HG03064 (cell line): Measurements from ENCODE around the gene MEGF11.

Experiments used
- ATAC-seq: cut with Tn5 transposase; IDR thresholded peaks from one replicate; pipeline ENCODE4 v1.9.1; 2021; ENCODE audit warnings: low read depth; ENCODE audit not compliant: unreplicated experiment

The MEGF11 gene

DNA sequence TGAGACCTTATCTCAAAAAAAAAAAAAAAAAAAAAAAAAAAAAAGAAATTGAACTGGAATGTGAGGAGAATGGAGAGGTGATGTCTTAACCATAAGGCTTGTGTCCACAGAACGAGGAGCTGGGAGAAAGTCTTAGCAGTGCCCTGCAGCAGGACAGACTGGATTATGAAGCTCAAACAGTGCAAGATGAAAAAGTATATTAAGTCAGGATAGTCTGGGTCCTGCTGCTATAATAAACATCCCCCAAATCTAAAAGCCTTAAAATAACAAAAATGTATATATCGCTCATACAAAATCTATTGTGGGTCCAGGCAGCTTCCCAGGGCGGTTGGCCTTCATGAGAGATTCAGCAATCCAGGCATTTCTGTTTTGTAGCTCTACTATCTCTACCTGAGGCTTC, 208.7 kb downstream of the MEGF11 start:
- no peak for ATAC-seq

DNA sequence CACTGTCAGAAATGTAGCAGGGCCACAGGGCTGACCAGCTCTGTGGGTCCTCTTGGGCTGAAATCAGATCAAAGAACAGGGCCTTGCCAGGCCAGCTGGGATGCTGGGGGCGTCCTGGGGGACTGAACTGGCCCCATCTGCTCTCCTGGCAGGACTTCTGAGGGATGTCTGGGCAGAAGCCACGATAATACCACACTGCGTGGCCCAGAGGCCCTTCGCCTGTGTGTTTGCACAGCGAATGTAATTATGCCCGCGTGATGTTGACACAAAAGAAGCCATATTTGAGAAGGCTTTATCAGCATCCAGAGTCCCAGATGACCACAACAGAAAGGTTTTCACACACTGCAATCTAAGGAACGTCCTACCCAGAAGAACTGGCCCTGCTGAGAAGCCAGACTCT, 210.3 kb downstream of the MEGF11 start:
- ATAC-seq = no peak

DNA sequence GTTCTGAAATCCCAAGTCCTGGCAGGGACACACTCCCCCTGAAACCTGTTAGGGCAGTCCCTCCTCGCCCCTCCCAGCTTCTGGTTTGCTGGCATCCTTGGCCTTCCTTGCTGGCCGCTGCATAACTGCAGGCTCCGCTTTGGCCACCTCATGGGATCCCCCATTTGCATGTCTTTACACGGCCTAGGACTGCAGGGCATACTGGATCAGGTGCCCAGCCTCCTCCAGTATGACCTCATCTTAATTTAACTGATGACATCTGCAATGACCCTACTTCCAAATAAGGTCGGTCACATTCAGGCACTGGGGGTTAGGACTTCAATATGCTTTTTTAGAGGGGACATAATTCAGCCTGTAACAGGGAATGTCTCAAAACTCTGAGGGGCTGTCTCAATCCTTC, 210.9 kb downstream of the MEGF11 start:
- no peak for ATAC-seq

DNA sequence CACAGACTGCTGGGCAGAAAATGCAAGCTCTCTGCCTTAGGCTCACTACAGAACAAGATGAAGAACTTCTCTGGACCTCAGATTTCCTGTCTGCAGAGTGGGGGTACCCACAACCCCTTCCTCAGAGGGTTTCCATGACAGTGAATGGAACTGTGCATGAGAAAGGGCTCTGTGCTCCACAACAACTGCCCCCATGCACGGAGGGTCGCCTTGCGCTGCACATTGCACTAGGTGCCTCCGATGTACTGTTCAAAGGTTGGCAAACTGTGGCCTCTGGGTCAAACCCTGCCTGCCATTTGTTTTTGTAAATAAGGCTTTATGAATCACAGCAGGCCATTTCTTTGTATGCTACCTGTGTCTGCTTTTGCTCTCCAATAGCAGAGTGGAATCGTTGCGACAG, 212.3 kb downstream of the MEGF11 start:
- no peak for ATAC-seq

DNA sequence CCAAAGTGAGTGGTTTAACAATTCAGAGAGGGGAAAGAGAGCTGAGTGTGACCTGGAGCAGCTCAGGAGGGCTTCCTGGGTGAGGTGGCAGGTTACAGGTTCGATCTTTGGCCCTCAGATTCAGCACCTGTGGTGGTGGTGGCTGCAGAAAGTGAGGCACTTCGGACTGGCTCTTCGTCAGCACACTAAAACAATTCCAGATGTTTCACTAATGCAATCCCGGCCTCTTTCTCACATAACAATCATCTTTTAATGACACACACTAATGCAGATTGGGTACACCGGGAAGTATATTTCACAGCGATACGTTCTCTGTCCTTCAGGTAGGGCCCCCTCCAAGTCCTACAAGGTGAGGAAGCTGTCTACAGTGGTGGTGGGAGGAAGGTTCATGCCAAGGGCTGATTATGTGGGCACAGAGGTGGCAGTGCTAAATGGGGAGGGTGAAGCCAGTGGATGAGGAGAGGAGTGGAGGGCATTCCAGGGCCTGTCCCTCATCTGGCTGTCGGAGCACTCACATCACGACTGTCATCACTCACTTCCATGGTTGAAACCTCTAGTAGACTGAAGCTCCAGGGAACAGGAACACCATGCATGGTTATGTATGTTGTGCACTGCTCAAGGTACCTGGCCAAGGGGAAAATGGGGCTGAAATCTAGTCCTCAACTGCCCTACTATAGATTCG, 213.2 kb downstream of the MEGF11 start:
- no peak for ATAC-seq

DNA sequence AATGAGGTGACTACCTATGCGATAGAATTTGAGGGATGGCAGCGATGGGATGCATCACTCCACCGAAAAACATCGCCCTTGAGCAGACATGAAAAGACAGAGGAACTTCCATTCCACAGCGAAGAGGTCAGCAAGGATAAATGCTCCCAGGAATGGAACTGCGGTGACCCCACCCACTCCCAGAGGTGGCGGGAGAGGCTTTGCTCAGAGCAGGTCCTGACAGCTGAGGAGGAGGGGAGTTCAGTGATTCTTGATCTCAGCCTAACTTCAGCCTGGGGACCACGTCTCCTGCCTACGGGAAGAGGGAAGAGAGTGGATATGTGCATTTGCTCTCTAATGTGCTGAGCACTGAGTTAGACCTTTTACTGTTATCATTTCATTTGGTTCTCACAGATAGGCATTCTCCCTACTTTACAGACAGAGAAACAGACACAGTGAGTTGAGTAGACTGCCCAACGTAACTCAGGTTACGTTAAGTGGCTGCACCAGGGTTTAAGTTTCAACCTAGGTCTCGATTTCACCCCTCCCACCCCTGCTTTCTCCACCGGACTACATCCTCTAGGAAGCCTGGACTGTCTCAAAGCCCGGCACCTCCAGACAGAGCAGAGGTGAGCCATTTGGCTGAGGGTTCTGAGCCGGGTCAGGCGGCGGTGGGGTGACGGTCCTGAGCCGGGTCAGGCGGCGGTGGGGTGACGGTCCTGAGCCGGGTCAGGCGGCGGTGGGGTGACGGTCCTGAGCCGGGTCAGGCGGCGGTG, 214.3 kb downstream of the MEGF11 start:
- no peak for ATAC-seq

DNA sequence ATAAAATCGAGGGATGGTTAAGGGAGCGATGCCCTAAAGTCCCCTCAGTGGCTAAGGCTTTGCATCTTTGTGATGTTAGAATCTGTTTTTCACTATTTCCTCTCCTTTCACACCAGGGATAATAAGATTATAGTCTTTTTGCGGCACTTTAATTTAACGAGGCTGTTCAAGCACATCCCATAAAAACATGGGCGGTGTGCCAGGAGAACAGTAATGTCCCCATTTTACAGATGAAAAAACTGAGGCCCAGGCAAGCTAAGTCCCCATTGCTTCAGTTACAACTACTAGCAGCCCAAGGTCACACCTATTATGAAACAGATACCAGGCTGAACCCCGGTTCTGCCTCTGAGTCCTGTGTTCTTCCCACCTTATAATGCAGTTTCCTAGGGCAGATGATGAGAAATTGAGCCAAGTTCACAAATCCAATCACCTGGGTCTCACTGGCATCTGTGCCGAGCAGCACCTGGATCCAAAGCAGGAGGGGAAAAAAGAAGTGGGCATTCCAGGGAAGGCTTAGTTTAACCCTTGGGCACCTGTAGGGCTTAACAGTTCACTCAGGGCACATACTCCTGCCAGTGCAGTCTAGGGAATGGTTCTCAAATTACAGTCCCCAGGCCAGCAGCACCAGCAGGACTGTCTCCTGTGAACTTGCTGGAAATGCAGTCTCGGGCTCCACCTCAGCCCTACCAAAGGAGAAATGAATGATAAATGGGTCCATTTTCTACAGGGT, 215.0 kb downstream of the MEGF11 start:
- no peak for ATAC-seq

DNA sequence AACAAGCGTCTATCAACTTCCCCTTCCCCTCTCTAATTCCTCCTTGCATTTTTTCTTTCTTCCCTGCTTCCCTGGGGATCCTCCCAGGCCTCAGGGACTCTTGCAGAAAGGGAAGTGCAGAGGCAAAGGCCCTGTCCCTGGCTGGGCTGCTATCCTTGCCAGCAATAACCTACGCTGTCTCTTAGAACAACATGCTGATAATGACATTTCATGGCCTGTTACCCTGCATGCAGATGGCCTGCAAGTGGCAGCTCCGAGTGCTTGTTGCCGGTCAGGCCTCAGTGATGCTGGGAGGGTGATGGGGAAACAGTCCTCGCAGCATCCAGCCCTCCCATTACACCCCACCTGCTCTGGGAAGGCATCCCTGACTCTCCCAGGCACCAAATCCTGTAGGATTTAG, 216.7 kb downstream of the MEGF11 start:
- no peak for ATAC-seq

DNA sequence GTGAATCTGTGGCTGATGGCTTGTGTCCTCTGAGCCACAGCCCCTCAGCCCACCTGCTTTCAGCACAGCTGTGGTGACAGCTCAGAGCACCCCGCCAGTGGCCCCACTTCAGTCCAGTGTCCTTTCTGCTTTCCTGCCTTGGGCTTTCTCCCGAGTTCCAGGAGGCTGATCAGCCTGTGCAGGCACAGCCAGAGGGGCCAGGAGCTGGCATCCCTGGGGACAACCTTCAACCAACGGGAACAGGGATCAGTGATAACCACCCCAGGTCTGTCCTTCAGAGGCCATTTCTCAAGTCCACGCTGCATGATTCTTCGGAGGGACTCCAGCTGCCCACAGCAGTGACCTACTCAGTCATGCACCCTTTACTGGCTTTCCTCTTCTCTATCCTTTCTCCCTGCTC, 217.6 kb downstream of the MEGF11 start:
- no peak for ATAC-seq

DNA sequence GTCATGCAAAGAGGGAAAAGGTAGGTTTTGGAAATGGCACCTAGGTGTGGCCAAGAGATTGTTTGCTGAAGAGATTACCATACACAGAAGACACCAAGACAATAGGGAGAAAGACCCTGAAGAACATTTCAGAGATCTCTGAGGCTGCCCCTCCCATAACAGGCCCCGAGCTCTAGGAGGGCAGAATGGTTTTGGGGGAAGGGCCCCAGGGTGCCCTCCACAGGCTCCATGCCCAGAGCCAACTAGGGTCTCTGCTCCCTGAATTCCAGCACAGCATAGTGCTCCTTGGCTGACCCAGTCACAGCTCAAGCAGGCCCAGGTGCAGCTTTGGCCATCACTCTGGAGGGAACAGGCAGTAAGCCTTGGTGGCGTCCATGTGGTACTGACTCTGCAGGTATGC, 220.4 kb downstream of the MEGF11 start:
- no peak for ATAC-seq

DNA sequence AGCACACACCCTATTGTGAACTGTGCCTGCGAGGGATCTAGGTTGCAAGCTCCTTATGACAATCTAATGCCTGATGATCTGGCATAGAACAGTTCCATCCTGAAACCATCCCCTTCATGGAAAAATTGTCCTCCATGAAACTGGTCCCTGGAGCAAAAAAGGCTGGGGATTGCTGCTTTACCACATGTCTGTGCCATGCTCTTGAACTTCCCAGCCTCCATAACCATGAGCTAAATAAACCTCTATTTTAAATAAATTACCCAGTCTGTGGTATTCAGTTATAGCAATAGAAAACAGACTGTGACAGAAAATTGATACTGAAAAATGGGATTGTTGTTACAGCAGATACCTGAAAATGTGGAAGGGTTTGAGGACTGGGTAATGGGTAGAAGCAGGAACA, 221.5 kb downstream of the MEGF11 start:
- ATAC-seq = no peak

DNA sequence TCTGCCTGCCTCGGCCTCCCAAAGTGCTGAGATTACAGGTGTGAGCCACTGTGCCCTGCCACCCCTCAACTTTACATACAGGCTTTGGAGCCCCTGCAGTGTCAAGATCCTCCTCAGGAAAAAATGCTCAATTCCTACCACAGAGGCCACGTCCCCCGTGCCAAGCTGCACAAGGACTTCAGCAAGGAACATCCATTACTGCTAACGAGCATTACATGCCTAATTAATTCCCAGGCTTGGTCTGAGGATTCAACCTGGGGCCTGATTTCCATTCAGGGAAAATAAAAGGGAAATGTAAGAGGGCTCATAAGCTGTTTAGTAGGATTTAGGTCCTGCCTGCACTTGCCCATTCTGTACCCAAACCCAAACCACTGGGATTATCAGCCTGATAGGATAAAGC, 222.9 kb downstream of the MEGF11 start:
- ATAC-seq = no peak

DNA sequence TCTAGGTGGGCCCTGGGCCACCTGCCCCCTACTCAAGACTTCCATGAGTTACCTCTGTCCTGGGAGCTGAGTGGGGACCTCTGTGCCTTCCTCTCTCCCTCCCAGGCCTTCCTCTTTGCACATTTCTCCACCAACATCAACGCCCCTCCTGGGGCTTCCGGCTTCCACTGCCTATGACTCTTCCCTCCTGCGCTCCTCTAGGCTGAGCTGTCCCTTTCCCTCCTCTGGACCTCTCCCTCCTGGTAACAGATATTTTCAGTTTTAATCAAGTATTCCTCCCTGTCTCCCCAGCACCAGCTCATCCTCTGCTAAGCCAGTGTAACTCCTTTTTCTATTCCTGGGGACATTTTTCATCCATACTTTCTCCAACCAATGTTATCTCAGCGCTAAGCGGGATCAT, 223.9 kb downstream of the MEGF11 start:
- ATAC-seq = no peak

DNA sequence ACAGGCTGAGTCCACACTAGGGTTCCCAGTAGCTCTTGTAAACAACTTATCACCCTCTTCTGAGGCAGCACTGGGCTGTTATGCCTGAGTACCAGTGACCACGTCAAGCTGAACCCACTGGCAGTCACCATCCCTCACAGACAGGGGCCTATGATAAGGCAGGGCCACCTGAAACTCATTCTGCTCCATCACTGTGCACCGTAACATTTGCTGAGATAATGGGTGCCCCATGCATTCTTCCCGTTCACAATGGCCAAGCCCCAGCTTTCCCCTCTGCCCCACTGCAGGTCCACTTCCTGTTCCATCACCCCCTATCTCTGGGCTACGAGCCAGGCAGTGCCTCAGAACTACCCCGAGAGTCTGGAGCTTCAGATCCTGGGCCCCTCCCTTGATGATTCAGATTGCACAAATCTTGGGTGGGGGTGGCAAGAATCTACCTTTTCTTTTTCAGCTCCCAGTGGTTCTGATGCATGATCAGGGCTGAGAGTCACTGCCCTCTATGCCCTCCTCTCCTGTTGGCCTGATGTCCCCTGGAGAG, 226.2 kb downstream of the MEGF11 start:
- ATAC-seq = no peak

DNA sequence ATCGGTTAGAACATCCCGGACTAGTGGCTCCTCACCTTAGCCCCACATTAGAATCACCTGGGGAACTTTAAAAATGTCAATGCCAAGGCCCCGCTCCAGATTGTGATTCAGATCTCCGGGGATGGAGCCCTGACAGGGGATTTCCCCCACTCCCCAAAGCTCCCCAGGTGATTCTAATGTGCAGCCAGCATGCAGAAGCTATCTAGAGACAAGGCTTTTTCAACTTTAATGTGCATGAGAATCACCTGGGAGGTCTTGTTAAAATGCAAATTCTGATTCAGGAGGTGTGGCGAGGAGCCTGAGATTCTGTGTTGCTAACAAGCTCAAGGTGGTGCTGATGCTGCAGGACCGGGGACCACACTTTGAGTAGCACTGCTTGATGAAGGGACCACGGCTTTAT, 227.6 kb downstream of the MEGF11 start:
- no peak for ATAC-seq

DNA sequence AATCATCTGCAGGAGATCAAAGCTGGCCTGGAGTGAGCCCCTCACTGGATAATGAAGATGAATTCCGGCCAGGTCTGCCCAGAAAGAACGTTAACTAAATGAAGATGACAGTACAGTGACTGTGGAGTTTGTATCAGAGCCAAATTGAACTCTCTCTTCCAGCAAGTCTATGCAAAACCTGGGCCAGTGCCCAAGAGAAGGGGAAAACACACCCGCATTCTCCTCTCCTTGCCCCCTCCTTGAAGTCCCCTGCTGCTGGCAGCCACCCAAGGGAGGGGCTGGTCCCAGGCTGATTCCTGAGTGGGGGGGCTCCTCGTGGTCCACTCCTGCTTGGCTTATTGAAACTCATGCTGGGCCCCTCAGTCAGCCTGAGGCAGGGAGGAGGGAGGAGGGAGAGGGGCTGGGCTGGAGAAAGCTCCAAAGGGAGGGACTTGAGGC, 228.5 kb downstream of the MEGF11 start:
- ATAC-seq = no peak

DNA sequence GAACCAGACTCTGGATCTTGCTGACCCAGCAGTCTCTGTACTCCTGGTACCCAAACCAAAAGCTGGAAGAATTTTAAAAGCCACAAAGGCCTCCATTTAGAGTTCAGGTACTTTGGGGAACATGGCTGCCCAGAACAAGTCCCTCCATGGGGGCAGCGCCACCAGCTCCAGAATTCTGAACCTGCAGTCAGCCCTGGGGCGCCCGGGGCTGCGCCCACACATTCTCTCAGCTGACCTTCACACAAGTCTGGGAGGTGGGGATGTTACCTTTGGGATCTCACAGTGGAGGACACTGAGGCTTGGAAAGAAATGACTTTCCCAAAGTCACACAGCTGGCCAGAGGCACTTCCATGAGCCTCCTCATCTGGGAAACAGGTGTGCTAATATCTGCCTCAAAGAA, 229.4 kb downstream of the MEGF11 start:
- ATAC-seq = no peak

DNA sequence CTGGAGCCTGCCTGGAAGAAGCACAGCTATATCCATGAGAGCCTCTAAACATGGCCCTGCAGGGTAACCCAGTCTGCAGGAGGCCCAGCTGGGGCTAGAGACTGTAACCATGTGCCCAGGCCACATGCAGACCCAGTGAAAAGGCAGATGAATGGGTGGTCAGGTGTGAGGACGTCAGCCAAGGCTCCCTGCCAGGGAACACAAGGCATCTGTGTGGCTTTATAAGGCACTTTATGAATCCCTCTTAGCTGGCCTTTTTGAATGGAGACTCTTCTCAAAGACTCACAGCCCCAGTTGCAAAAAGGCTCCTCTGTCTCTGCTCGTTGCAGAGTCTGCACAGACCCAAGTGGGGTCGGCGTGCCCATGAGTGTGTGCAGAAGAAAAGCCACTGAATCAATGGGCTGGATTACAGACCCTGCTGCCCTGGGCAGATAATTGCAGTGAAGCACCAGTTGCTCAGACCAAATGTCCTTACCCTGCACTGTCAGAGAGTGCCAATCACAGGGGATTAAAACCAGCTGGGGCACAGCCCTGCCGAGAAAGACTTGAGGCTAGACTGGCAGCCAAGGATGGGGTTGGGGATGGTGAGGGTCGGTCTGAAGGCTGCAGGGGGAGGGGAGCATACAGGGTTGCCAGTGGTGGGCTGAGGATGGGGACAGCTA, 230.1 kb downstream of the MEGF11 start:
- no peak for ATAC-seq

DNA sequence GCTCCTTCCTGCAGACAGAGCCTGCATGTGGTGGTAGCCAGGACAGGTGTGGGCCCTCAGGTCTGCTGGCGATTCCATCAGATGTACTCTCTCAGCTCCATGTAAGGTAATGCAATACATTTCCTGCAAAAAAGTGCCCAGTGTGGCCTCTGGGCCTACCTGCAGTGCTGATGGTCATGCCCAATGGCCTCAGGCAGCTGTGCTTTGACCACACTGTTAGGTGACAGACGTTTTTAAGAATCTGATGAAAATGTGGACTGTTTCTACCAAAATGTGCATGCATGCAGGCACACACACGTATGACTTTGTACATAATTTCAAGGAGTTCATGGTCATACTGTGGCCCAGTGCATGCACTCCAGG, 231.4 kb downstream of the MEGF11 start:
- ATAC-seq = no peak

DNA sequence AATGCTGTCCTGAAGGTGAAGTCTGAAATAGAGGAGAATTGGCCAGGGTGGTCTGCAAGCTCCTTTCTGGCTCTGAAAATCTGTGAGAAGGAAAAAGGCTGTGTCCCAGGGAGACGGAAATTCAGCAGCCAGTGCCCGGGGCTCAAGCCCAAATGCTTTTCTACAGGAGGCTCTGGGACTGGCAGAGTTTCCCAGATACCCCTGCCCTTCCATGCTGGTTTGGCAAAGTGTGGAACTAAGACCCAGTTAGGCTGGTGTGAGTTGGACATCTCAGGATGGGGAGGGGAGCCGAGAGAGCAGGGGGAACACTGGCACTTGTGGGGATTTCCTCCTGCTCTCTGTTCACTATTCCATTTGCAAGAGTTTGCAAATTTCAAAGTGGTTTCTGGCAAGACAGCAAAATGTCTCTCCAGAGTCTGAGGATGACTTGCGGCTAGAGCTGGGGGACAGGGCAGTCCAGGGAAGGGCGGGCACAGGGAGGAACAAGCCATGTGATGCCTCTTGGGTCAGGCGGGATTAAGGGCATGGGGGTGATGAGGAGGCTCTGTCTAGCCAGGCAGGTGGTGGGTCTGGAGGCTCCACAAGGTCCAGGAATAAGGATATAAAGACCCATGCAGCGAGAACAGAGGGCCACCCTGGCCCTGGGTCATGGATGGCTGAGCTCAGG, 231.9 kb downstream of the MEGF11 start:
- no peak for ATAC-seq
